NCI-H1930 (cell line): ENCODE measurements around the gene DSCAML1.
"Not testable (repeated sequence)": the region's sequence is repeated elsewhere in the genome, so short reads cannot be mapped to it uniquely, and the experiment has no call there.

Experiments
- DNase-seq, 2 experiments: peaks; one replicate each; lab custom pipeline; 2025; lab: John Stamatoyannopoulos, UW

DSCAML1 gene

GRCh38 chr11:117819096-117820040 is 22.4 kb upstream of the DSCAML1 start:
- DNase-seq = peak in 1 of 2 experiments; percentile 45

DNA sequence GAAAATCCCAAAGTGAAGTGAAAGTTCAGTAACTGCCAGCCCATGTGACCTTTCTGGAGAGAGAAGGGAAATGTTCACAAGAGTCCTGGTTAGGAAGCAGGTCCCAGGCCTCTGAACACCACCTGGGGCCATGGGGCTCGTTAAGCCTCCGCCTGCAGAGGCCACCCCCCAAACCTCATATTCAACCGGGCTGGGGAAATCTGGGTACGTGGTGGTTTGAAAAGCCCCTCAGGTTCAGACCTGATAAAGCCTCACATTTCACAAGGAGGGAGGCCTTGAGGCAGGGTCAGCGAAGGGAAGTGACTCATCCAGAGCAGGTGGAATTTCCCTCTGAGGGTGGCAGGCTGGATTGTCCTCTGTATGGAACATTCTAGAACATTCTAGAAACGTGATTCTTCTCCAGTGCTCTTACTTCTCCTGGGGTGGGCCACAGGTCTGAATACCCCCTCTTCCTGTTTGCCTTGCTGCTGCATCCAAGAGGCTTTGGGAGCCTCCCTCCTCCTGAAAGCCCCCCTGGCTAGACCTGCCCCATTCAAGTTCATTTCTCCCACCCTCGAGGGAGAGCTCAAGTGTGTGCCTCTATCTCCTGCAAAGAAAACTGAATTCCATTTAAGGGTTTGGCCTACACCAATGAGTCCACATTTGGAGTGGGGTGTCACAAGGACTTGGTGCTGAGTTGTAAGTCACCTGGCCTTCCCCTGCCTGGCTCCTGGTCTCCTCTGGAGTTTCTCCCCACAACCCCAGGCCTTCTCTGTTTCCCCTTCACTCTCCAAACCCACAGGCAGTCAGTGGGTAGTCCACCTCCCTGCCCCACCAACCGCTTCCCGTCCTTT is 21.2 kb upstream of the DSCAML1 start:
- DNase-seq = no peak

DNA sequence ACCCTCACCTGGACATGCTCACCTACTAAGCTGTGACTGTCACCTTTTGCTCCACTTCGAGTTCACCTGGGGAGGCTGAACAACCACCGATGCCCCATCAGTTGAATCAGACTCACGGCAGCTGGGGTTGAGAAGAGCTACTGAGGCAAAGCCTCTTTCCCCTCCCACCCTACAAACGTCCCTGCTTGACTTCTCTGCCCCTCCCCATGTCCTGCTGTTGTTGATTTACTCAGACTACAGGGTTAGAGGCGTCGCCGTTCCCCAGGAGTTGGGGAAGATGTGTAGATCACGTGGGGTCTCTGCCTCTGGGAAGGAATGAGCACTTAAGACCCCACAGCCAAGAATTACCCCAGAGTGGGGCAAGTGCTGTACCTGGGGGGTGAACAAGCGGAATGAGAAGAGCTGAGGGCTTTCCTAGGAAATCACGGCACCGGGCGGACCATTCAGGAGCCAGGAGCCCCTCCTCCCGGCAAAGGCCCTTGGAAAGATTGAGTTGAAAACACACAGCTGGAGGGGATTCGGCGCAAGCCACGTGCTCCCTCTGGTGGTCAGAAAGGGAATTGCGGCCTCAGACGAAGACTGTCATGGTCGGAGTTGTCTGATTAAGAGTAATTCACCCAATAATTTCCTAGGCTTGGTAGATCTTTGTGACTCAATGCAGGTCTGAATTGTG is 20.5 kb upstream of the DSCAML1 start:
- peak; percentile 38 to 45 for DNase-seq

DNA sequence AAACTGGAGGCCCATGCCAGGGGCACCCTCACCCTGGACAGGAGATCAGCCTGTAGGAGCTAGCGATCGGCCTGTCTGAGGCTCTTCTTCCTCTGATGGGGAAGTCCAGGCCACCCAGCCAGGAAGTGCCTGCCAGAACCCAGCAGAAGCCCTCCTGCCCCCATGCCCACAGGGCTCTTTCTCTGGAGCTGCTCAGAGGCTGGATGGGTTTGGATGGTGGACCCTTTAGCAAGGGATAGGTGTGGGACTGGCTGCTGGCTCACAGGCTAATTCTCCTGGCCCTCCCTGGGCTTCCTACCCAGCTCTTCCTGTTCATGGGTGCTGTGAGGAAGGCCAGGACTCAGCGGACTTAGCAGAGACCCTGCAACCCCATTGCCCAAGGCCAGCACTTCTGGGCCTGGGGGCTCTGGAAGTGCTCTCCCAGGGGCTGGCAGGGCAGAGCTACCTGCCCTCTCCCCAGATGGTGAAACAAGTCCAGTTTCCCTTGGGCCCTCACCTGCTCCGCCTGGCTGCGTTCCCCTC is 19.9 kb upstream of the DSCAML1 start:
- DNase-seq = no peak

DNA sequence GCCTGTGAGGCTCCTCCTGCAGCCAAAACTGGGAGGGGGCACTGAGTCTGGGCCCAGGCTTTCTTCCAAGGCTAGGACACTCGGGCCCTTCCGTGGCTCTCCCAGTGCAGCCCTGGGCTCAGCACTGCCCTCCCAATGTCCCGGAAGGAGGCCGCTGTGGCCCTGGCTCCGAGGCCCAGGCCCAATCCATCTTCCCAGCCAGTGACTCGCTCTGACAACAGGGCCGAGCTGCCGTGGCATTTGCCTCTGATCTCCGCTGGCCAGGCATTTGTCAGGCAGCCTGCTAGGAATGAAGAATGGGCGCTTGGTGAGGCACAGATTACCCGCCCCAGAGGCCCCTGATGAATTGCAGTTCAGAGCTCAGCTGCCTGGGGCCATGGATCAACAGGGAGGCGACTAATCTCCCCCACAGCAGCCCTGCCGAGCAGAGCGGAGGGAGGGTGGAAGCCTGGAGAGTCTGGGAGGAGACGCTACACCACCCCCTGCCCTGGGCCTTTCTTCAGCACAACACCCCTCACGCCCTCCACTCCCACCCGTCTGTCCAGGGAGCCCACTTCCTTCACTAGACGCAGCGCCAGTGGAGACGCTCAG is 19.2 kb upstream of the DSCAML1 start:
- DNase-seq = no peak

DNA sequence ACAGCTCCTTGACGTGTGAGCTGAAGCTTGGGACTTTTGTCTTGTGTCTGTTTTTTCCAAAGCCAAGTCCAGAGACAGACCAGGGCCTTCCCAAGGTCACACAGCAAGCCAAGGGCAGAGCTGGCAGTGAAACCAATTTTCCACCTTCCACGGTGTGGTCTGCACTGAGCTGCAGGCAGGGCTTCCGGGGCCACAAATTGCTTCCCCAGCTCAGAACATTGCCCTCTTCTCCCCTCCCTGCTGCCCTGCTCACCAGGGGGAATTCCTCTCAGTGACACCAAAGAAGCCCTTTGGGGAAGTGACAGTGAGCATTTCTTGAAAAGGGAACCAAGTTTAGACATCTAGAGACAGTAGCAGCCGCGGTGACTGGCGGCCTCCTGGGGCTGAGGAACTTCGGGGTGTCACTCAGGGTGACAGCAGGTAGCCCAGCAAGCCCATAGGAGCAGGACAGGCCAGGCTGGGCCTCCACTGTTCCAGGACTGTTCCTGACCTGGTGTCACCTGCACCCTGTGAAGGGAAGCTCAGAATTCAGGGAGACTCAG is 18.3 kb upstream of the DSCAML1 start:
- DNase-seq = no peak

DNA sequence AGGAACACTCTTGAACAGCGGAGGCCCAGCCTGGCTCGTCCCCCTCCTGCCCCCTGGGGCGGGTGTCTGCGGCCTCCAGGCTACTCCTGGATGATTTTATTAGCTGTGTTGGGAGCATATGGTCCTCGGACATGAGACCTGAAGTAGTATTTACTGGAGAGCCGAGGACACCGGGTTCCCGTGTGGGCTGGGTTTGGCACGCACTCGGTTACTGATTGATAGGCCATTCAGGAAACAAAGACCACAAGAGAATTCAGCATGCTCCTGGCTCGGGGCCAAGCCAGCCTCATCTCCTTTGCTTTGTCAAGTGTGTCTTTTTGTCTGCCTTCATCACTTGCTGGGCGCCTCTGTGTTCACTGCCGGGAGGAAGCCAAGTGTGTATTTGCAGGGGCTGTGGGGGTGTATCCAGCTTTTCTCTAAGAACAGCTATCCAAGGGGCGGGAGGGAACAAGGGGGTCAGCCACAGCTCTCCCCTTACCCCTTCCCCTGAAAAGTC is 17.8 kb upstream of the DSCAML1 start:
- no peak for DNase-seq

DNA sequence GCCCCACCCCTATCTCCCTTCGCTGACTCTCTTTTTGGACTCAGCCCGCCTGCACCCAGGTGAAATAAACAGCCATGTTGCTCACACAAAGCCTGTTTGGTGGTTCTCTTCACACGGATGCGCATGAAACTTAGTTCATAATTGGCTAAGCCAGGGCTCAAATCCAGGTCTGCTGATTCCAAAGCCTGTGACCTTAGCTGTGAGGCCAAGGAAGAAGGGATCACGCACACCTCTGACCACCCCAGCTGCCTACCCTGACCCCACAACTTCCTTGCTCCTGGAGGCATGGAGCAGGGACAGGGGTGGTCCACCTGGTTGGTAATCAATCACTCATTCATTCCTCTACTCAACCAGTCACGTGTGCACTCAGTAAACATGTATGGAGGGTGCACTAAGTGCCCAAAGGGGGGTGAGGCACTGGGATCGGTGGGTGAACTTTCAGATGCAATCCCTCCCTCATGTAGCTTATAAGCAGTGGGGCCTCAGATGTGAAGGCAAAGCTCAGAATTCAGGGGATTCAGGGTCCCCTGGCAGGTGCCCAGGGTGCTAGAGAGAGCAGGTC is 17.3 kb upstream of the DSCAML1 start:
- no peak for DNase-seq

- DNase-seq = not testable (repeated sequence)
Measured at GRCh38 chr11:117810056-117810451, 13.0 kb upstream of the DSCAML1 start.

GRCh38 chr11:117809236-117810055 is 12.4 kb upstream of the DSCAML1 start:
- DNase-seq = peak; percentile 35 to 67

DNA sequence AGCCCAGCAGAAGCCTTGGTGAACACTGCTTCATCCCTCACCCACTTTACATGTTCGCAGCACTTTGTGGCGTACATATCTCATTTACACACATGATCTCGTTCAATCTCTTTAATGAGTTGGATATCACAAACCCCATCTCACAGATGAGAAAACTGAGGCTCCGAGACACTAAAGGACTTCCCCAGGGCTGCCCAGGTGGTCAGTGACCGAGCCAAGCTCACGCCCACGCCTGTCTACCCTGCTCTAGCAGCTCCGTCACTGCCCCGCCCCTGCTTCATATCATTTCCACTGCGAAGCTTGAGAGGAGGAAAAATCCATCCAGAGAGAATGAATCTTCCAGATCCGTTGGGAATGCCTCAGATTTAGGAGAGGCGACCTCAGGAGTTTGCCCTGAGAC is 11.8 kb upstream of the DSCAML1 start:
- no peak for DNase-seq

GRCh38 chr11:117807482-117808327 is 10.7 kb upstream of the DSCAML1 start:
- peak in 1 of 2 experiments; percentile 33 for DNase-seq

DNA sequence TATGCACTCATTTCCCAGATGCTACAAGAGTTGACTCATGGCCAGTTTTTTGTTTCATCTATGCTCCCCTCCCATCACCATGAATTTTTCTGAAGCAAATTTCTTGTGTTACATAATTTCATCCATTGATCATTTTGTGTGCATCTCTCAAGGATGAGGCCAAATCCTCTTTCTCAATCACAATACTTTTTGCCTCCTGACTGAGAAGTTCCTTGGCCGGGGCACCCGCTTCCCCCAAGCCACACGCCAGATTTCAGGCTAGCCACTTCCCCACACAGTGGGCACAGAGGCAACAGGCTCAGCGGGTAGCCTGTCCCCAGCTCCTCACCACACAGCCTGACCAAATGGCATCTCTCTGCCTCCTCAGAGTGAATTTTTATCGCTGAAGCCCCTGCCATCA is 9.8 kb upstream of the DSCAML1 start:
- DNase-seq = no peak

DNA sequence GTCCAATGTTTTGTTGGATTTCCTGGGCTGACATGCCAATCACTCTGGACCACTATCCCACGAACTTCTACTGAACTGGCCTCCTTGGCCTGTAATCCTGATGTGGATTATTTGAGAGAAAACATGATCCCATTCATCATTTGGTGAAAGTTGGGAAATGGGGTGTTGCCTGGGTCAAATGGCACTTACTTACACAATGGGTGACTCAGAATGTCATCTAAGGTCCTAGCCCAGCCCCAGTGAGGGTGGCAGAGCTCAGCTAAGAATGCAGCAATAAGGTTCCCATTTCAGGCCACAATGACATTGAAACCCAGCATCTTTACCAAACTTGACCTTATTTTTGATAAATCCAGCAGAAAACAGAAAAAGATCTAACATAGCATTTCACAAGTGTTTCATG is 8.0 kb upstream of the DSCAML1 start:
- DNase-seq = no peak

DNA sequence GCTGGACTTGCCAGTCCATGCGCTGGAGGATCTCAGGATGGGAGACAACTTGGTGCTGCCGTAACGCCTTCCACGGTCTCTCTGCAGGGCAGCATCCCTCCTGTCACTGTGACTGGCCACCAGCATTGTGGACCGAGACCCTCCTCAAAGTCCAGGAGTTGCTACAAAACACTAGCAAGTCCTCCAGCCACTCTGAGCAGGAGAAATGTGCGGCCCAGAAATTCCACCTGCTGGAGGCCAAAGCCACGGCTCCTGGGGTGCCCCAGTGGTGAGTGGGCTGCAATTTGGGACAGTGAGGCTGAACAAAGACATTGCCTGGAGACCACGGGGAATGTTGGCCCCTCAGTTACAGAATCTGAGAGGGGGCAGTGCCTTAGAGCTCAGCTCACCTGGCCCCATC is 6.9 kb upstream of the DSCAML1 start:
- no peak for DNase-seq

DNA sequence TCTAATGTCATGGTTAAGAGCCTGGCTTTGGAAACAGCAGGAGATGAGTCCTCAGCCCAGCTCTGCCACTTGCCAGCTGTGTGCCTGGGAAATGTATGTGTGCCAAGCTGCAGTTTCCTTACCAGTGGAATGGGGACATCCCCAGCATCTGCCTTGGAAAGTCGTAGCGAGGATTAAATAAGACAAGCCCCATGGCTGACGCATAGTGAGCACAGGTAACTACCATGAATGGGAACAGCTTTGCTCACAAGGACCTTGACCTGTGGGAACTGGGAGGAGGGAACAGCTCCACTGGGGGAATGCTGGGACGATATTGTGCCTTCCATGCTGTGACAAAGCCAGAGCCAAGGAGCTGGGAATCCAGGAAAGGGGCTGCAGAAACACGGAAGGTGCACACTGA is 2.6 kb upstream of the DSCAML1 start:
- DNase-seq = no peak

DNA sequence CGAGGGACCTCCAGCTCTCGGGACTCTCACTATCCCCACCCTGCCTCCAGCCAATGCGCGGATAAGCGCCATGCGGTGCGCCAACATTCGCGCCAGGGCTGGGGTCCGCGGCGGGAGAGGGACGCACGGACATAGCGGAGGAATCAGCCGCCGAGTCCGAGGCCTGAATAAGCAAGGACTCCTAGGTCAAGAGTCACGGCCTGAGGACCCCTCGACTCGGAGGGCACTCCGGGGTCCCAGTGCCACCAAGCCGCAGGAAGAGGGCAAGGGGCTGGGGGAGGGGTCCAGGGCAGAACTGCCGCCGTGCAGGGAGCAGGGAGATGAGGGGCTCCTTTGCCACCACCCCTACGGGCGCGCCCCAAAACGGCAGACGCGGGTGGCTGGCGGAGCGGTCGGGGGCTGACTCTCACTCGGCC is 552 bp downstream of the DSCAML1 start:
- no peak for DNase-seq

DNA sequence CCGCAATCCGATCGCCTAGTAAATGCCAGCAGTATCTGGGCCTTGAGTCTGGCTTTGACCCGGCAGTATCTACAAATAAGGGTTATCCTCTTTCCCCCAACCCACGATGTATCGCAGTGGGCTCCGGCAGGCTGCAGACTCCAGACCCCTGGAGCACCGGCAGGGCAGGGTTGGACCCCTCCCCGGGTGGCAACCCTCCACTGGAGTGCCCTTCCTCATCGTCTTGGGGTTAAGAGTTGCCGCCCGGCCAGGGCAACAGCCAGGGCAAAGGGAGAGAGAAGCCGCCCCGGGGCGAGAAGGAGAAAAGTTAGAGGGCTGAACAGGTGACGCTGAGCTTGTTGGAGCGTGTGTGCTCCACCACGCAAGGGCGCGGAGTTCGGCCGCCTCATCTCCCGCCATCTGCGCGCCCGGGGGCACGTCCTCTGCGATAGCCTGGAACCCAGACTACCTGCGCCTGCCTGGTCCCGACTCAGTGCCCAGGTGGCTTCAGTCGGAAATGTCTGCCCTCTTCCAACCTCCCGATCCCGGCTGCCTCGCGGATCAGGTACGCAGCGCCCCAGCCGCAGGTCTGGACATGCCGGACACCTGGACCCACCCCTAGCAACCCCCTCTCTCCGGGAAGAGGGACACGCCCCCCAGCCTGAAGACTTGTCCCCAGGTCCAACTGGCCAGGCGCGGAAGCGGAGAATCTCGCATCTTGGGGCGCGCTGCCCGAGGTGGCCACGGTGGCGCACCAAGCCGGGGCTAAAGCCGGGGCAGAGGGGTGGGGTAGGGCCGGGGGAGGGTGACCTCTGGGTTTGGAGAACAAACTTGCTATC is 1.2 kb downstream of the DSCAML1 start:
- DNase-seq = no peak
